Measurements from ENCODE around the gene AKAP13. TPM values are rescaled to one million over a fixed set of nuclear protein-coding genes. Genes with fewer than 3 reads are reported as not detected.
A peak's percentile ranks its signal among the peaks of the same experiment; 100 is the strongest.

Gene AKAP13
- total RNA-seq, 4 donors from 2014 or later, result 189 to 405 (median 244) TPM

- Histone ChIP-seq H3K4me1 (peaks cover 24 to 31% of the 10 kb centered on the region in 2 donors), H3K27ac (no peak overlapping the region), H3K27me3 (no peaks in the 10 kb centered on the region), H3K9me3 (no peaks in the 10 kb centered on the region), H3K4me3 (replicated peaks in 1 of 3) (no peak overlapping the region), H3K36me3 (peaks cover 2 to 4% of the 10 kb centered on the region in 2 donors)
- no peak for DNase-seq
- TF ChIP-seq CTCF (IDR thresholded peaks at IDR 0.05) (no peak), POLR2A (IDR thresholded peaks at IDR 0.05) (no peak)
- intact Hi-C loops (cut with DNase I), result no loop called here
- 100% methylated on average over 2 to 4 of the region's 4 CpGs for WGBS, 2 donors
These were observed 375.5 kb downstream of the AKAP13 start for GRCh38 chr15:85755942-85756341.

GRCh38 chr15:85756411-85757072 is 376.1 kb downstream of the AKAP13 start:
- Histone ChIP-seq H3K27me3 (no peaks in the 10 kb centered on the region), H3K27ac (no peak overlapping the region), H3K9me3 (no peaks in the 10 kb centered on the region), H3K4me3 (replicated peaks in 1 of 3) (no peak overlapping the region), H3K36me3 (peaks cover 2 to 4% of the 10 kb centered on the region in 2 donors), H3K4me1 (peaks cover 18 to 25% of the 10 kb centered on the region in 2 donors)
- TF ChIP-seq POLR2A (IDR thresholded peaks at IDR 0.05) (no peak), CTCF (IDR thresholded peaks at IDR 0.05) (no peak)
- intact Hi-C loops (cut with DNase I), result no loop called here
- DNase-seq, result no peak
- 98% methylated on average over 6 to 8 of the region's 9 CpGs for WGBS, 2 donors

GRCh38 chr15:85757073-85757938 is 376.9 kb downstream of the AKAP13 start:
- intact Hi-C loops (cut with DNase I), result no loop called here
- peaks cover 2 to 4% of the 10 kb centered on the region in 2 donors for H3K36me3 ChIP-seq
- H3K4me1 ChIP-seq, result peaks cover 12 to 17% of the 10 kb centered on the region in 2 donors
- H3K9me3 ChIP-seq, result no peaks in the 10 kb centered on the region
- 80 to 89% methylated on average over 12 of the region's 13 CpGs for WGBS, 2 donors
- no peaks in the 10 kb centered on the region for H3K27me3 ChIP-seq
- peak in 1 of 2 donors; percentile 27 for DNase-seq
- no peak overlapping the region for H3K4me3 ChIP-seq (replicated peaks in 1 of 3)
- no peak overlapping the region for H3K27ac ChIP-seq
- TF ChIP-seq CTCF (IDR thresholded peaks at IDR 0.05) (no peak), POLR2A (IDR thresholded peaks at IDR 0.05) (no peak)

- Histone ChIP-seq H3K4me3 (replicated peaks in 1 of 3) (no peak overlapping the region), H3K27me3 (no peaks in the 10 kb centered on the region), H3K4me1 (peaks cover 7 to 15% of the 10 kb centered on the region in 2 donors), H3K27ac (no peak overlapping the region), H3K9me3 (no peaks in the 10 kb centered on the region), H3K36me3 (peaks cover 2 to 4% of the 10 kb centered on the region in 2 donors)
- no peak for DNase-seq
- WGBS, 2 donors, result 92 to 93% methylated on average over 12 to 15 of the region's 17 CpGs
- TF ChIP-seq CTCF (IDR thresholded peaks at IDR 0.05), result no peak
- TF ChIP-seq POLR2A (IDR thresholded peaks at IDR 0.05), result no peak
- intact Hi-C loops (cut with DNase I), result no loop called here
These were observed 377.7 kb downstream of the AKAP13 start for GRCh38 chr15:85757939-85758654.
